IPS-15b (cell line): Measurements from ENCODE around the gene CELA1.

ENCODE experiments used
- H3K27me3 ChIP-seq: one replicate; pipeline ENCODE4 v1.6.1; 2013; ENCODE audit warnings: low read length; ENCODE audit not compliant: control insufficient read depth, insufficient read depth
- H3K36me3 ChIP-seq: one replicate; pipeline ENCODE4 v1.6.1; 2013; ENCODE audit warnings: low read length; ENCODE audit not compliant: control insufficient read depth, insufficient read depth
- H3K4me1 ChIP-seq: one replicate; pipeline ENCODE4 v1.6.1; 2013; ENCODE audit warnings: mild to moderate bottlenecking, low read length; ENCODE audit not compliant: control insufficient read depth, insufficient read depth
- H3K4me3 ChIP-seq: one replicate; pipeline ENCODE4 v1.5.1; 2013; ENCODE audit warnings: low read depth, low read length
- H3K9ac ChIP-seq: one replicate; pipeline ENCODE4 v1.6.1; 2013; ENCODE audit warnings: low read depth, mild to moderate bottlenecking, low read length
- H3K9me3 ChIP-seq: one replicate; pipeline ENCODE4 v1.6.1; 2013; ENCODE audit warnings: mild to moderate bottlenecking, low read length; ENCODE audit not compliant: control insufficient read depth, insufficient read depth

CELA1 gene

DNA sequence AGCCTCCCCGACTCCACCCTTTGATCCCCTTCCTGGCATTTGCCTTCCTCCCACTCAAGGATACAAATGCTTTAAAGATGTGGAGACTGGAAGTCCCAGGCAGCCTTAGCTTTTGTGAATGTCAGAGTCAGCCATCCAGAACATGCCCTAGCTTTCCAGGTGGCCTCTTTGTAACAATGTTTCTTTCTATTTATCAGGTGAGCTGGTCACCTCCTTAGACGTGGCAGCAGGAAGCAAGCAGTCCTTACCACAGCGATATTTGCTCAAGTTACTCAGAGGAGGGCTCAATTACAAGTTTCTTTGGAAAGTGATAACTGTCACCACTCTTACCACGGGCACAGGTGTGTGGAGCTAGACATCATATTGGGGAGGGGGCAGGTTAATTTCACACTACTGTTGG lies 39.9 kb upstream of the CELA1 start:
- Histone ChIP-seq H3K36me3 (peaks cover 2% of the 10 kb centered on the region), H3K9me3 (no peaks in the 10 kb centered on the region), H3K27me3 (no peaks in the 10 kb centered on the region), H3K9ac (no peak overlapping the region), H3K4me1 (peaks cover 11% of the 10 kb centered on the region), H3K4me3 (no peak overlapping the region)

DNA sequence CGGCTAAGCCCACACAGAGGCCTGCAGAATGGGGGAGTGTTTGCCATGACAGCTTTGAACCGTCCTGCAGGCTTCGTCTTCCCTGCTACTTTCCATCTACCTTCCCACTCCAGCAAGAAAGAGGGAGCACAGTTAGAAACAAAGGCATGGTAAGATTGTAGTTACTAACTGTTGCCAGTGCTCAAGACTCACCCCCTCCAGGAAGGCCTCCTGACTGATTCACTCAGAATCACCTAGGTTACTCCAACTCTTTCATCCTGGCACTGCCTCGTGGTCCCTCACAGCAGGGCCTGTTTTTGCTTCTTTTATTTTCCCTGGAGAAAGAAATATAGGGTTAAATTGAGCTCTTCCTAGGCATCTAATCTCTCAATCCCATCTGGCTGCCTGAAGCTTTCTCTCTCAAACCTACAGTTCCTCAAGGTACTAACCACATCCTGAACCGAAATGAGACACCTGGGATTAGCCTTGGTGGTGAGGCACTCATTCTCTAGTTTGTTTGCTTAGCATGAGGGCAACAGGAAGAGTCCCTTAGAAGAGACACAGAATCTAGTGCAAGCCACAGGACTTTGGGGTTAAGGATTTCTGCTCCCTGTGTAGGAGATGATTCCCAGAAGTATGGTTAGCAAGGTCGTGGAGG lies 36.9 kb upstream of the CELA1 start:
- Histone ChIP-seq H3K27me3 (no peaks in the 10 kb centered on the region), H3K9me3 (no peaks in the 10 kb centered on the region), H3K36me3 (peaks cover 20% of the 10 kb centered on the region), H3K4me1 (peaks cover 6% of the 10 kb centered on the region), H3K4me3 (no peak overlapping the region), H3K9ac (no peak overlapping the region)

DNA sequence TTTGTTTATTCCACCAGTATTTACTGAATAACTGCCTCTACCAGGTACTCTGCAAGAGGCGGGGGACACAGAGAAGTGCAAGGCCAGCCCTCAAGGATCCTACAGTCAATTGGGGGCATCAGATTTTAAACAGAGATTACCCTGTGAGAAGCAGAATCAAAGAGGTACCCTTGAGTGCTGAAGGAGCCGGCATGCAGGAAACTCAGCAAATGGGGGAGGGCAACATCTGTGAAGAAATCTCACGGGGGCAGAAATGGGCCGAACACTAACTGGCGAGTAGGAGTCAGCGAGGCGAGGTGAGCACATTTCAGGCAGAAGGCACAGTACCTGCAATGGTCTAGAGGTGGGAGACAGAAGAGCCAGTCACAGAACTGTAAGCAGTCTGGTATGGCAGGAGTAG lies 35.7 kb upstream of the CELA1 start:
- Histone ChIP-seq H3K4me1 (peaks cover 4% of the 10 kb centered on the region), H3K27me3 (no peaks in the 10 kb centered on the region), H3K4me3 (no peak overlapping the region), H3K9me3 (no peaks in the 10 kb centered on the region), H3K9ac (no peak overlapping the region), H3K36me3 (peaks cover 23% of the 10 kb centered on the region)

DNA sequence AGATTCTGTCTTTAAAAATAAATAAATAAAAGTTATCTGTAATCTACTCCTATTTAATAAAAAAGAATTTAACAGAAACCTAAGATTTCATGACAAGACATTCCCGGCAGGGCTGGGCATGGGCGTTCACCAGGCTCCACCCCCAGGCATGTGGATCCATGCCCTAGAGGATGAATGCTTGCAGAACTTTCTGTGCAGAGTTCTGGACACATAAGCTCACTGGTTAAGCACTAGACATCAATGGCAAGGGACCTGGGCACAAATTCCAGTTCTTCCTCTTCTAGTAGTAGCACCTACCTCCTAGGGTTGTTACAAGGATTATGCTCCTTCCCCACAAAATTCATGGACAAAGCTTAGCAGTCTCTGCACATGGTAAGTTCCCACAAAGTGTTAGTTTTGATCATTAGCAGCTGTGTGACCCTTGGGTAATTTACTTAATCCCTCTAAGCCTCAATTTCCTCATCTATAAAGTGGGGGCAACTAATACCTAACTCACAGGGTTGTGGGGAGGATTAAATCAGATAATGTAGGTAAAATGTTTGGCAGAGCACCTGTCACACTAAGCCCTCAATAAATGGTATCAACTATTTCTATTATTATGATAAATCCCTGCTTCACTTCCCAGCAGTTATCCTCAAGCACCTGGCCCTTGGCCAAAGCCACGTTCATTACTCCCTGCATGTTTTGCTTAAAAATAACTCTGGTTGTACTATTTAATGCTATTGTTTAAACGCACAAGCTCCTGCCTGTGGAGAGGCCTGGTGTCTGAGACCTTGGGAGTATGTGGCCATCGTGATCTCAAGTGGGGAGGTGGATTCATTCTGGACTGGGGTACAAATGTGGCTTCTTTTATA lies 35.0 kb upstream of the CELA1 start:
- H3K9ac ChIP-seq, result no peak overlapping the region
- H3K4me3 ChIP-seq, result no peak overlapping the region
- H3K36me3 ChIP-seq, result peaks cover 31% of the 10 kb centered on the region
- H3K9me3 ChIP-seq, result no peaks in the 10 kb centered on the region
- peaks cover 4% of the 10 kb centered on the region for H3K4me1 ChIP-seq
- no peaks in the 10 kb centered on the region for H3K27me3 ChIP-seq

DNA sequence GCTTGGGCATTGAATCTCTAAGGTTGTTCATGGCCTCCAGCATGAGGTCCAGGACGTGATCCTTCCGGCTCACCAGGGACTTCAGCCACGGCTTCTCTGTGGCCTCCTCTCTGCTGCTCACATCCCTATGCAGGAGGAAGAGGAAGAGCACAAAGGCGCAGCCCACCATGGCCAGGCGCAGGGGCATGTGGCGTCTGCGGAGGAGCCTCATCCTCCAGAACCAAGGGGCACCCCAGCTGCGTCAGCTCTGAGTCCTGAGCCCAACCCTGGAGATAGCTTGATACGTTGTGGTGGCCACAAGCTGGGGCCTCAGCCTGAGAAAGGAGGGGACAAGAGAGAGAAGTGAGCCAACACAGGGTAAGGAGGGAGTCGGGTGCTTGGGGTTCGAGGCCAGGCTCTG lies 33.1 kb upstream of the CELA1 start:
- no peaks in the 10 kb centered on the region for H3K9me3 ChIP-seq
- H3K4me1 ChIP-seq, result peaks cover 4% of the 10 kb centered on the region
- no peak overlapping the region for H3K9ac ChIP-seq
- H3K4me3 ChIP-seq, result no peak overlapping the region
- H3K36me3 ChIP-seq, result peaks cover 34% of the 10 kb centered on the region
- no peaks in the 10 kb centered on the region for H3K27me3 ChIP-seq

DNA sequence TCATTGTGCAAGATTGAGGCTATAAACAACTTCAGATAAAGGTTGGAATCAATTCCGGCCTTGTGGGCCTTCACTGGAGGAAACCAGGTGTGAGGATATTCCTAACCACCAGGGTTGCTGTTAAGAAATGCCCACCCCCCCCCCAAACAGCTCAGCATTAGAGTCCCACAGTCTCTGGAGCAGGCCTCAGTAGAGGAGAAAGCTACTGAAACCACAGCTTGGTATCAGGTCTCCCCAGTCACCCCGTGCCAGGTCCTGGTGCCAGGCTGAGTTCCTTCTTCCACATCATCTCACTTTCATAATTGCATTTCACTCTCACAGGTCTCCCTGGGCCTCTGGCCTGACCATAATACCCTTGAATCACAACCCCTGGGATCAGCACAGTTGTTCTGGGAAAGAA lies 32.3 kb upstream of the CELA1 start:
- no peaks in the 10 kb centered on the region for H3K9me3 ChIP-seq
- no peak overlapping the region for H3K9ac ChIP-seq
- H3K27me3 ChIP-seq, result no peaks in the 10 kb centered on the region
- no peak overlapping the region for H3K4me3 ChIP-seq
- H3K4me1 ChIP-seq, result peaks cover 4% of the 10 kb centered on the region
- peaks cover 40% of the 10 kb centered on the region for H3K36me3 ChIP-seq

DNA sequence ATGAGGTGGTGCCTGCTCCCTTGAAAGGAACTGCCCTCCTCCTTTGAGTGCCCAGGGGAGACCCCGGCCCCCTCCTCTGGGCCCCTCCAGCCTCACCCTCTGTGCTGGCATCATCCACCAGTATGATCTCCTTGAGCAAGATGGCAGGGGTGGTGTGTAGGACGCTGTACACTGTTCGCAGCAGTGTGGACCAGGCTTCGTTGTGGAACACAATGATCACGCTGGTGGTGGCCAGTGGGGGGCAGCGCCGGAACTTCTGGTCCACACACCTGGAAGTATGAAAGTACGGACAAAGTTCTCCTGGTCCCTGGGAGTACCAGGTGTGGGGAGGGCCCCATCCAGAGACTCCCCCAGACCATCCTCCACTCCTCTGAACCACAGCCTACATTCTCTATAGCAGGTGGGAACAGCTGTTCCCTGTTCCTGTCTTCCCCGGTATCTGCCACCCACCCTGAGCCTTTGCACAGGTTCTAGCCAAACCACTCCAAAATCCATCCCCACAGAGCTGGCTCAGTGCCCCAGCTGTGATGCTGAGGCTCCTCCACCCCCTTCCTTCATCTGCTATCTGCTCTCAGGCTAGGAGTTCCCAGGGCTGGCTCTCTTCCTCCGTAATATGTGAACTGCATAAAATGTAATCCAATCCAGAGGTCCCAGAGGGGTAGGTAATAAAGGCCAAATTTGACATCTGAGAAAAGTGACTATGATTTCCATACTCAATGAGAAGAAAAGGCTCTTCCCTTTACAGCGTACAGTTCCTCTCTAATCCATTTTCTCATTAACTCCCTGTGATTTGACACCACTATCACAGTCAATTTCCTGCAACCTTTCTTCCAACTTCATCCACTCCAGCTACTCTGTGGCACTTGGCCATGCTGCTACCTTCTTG lies 30.9 kb upstream of the CELA1 start:
- H3K9me3 ChIP-seq, result no peaks in the 10 kb centered on the region
- no peaks in the 10 kb centered on the region for H3K4me1 ChIP-seq
- peaks cover 40% of the 10 kb centered on the region for H3K36me3 ChIP-seq

DNA sequence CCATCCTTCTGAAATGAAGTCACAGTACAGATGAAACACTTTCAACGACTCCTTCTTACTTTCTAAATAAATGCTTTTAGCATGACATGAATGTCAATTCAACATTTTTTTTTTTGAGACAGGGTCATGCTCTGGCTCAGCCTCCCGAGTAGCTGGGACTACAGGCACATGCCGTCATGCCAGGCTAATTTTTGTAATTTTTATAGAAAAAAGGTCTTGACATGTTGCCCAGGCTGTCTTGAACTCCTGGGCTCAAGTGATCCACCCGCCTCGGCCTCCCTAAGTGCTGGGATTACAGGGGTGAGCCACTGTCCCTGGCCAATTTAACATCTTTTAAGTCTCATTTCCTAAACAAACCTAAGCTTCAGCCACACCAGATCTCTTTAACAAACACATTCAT lies 28.4 kb upstream of the CELA1 start:
- Histone ChIP-seq H3K36me3 (peaks cover 35% of the 10 kb centered on the region), H3K4me3 (no peak overlapping the region), H3K9ac (no peak overlapping the region), H3K4me1 (peaks cover 8% of the 10 kb centered on the region), H3K27me3 (no peaks in the 10 kb centered on the region), H3K9me3 (no peaks in the 10 kb centered on the region)

More for the DNA sequence above, 30.9 kb upstream of the CELA1 start:
- Histone ChIP-seq H3K4me3 (no peak overlapping the region), H3K27me3 (no peaks in the 10 kb centered on the region), H3K9ac (no peak overlapping the region)

DNA sequence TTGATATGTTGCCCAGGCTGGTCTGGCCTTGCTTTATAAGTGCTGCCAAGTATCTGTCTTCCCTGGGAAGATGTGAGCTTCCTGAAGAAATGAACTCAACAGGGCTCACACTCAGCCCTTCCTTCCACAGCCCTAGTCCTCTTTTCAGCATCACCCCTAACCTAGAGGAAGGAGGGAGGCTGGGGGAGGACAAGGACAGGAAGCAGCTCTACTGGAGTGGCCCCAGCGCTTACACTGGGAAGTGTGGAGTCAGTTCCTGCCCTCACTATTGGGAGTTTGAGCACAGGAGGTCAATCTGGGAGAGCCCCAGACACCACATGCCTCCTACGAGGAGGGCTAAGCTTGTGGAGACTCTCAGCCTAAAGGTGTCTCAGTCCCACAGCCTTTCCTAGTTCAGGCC lies 27.9 kb upstream of the CELA1 start:
- Histone ChIP-seq H3K4me1 (peaks cover 8% of the 10 kb centered on the region), H3K4me3 (no peak overlapping the region), H3K9me3 (no peaks in the 10 kb centered on the region), H3K36me3 (peaks cover 30% of the 10 kb centered on the region), H3K9ac (no peak overlapping the region), H3K27me3 (no peaks in the 10 kb centered on the region)

DNA sequence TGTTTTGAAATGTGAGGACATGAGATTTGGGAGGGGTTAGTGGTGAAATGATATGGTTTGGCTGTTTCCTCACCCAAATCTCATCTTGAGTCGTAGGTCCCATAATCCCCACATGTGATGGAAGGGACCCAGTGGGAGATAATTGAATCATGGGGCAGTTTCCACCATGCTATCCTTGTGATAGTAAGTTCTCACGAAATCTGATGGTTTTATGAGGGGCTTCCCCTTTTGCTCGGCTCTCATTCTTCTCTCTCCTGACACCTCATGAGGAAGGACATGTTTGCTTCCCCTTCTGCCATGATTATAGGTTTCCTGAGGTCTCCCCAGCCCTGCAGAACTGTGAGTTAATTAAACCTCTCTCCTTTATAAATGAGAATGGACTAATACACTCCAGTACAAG lies 26.7 kb upstream of the CELA1 start:
- H3K27me3 ChIP-seq, result no peaks in the 10 kb centered on the region
- peaks cover 8% of the 10 kb centered on the region for H3K4me1 ChIP-seq
- H3K9ac ChIP-seq, result no peak overlapping the region
- H3K9me3 ChIP-seq, result no peaks in the 10 kb centered on the region
- no peak overlapping the region for H3K4me3 ChIP-seq
- H3K36me3 ChIP-seq, result peaks cover 18% of the 10 kb centered on the region

DNA sequence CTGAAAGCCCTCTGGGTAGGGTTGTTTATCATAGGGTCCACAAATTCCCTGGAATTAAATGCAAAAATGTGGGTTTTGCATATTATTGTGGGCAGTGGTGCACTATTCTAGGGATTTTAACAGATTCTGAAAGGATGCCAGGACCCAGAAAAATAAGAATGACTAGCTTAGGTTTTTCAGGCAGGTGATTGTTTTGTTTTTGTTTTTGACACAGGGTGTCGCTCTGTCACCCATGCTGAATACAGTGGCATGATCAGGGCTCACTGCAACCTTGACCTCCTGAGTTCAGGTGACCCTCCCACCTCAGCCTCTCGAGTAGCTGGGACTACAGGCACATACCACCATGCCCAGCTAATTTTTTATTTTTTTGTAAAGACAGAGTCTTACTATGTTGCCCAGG lies 25.5 kb upstream of the CELA1 start:
- no peaks in the 10 kb centered on the region for H3K9me3 ChIP-seq
- H3K36me3 ChIP-seq, result peaks cover 15% of the 10 kb centered on the region
- H3K4me3 ChIP-seq, result no peak overlapping the region
- H3K9ac ChIP-seq, result no peak overlapping the region
- H3K4me1 ChIP-seq, result peaks cover 8% of the 10 kb centered on the region
- no peaks in the 10 kb centered on the region for H3K27me3 ChIP-seq
